Measurements from ENCODE around the gene MALT1.

The MALT1 gene

DNA sequence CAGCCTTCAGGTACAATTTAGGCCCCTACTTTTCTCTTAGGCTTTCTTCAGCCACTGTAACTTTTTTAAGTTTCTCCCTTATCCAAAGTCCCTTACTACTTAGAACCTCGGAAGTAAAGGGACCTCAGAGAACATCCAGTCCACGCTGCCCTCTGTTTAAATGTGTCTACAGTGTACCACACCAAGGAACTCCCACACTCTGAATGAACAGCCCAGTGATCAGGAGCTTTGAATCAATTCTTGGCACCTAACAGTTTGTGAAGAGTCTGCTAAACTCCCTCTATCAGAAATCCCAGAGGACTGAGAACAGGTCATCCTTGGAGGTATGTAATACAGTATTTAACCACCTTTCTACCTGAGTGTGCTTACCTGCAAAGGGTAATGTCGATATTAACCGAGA, 11.6 kb upstream of the MALT1 start:
- H3K36me3 Mint-ChIP-seq (ENCODE audit: insufficient read depth) = peaks cover 3% of the 10 kb centered on the region
- no peak for DNase-seq (ENCODE audit: low spot score in 2 of 2)
- no peaks in the 10 kb centered on the region for H3K27me3 Mint-ChIP-seq
- H3K27ac Mint-ChIP-seq (ENCODE audit: low read depth) = peak overlapping the region; percentile 91
- ATAC-seq (replicated peaks; ENCODE audit: extremely low read depth, poor library complexity, severe bottlenecking) = no peak
- H3K4me3 Mint-ChIP-seq = peak overlapping the region; percentile 25
- no peaks in the 10 kb centered on the region for H3K9me3 Mint-ChIP-seq
- H3K4me1 Mint-ChIP-seq = peaks cover 50% of the 10 kb centered on the region

DNA sequence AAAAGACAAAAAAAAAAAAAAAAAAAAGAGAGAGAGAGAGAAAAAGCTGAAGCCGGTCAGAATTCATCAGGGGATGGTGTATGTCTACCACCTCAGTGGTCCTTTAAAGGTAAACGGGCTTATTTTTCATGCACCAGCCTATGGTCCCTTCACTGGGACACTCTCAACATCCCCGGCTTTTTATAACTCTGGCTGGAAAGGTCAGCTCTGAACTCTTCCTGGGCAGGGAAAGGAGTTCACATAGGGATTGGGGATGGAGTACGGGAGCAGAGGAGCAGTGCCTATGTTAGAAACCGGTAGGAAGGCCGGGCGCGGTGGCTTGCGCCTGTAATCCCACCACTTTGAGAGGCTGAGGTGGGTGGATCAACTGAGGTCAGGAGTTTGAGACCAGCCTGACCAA, 10.3 kb upstream of the MALT1 start:
- peaks cover 44% of the 10 kb centered on the region for H3K4me1 Mint-ChIP-seq
- no peaks in the 10 kb centered on the region for H3K27me3 Mint-ChIP-seq
- peaks cover 3% of the 10 kb centered on the region for H3K36me3 Mint-ChIP-seq (ENCODE audit: insufficient read depth)
- no peak overlapping the region for H3K27ac Mint-ChIP-seq (ENCODE audit: low read depth)
- no peak overlapping the region for H3K4me3 Mint-ChIP-seq
- no peak for DNase-seq (ENCODE audit: low spot score in 2 of 2)
- ATAC-seq (replicated peaks; ENCODE audit: extremely low read depth, poor library complexity, severe bottlenecking) = no peak
- no peaks in the 10 kb centered on the region for H3K9me3 Mint-ChIP-seq

DNA sequence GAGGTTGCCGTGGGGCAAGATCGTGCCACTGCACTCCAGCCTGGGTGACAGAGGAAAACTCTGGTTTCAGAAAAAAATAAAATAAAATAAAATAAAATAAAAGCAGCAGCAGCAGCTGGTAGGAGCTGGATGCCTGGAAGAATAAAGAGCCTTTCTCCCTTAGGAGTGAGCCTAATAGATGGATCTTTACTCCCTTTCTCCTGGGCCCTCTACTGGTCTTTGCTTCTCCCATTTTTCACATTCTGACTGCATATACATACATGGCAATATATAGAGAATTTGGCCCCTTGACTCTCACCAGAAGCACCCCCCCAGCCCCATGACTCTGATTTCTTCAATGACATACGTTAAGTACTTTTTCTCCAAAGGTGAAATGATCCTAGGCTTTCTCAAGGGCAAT, 9.8 kb upstream of the MALT1 start:
- peaks cover 2% of the 10 kb centered on the region for H3K36me3 Mint-ChIP-seq (ENCODE audit: insufficient read depth)
- no peaks in the 10 kb centered on the region for H3K9me3 Mint-ChIP-seq
- ATAC-seq (replicated peaks; ENCODE audit: extremely low read depth, poor library complexity, severe bottlenecking) (no peak), DNase-seq (ENCODE audit: low spot score in 2 of 2) (no peak)
- H3K4me3 Mint-ChIP-seq = no peak overlapping the region
- no peaks in the 10 kb centered on the region for H3K27me3 Mint-ChIP-seq
- peaks cover 42% of the 10 kb centered on the region for H3K4me1 Mint-ChIP-seq
- no peak overlapping the region for H3K27ac Mint-ChIP-seq (ENCODE audit: low read depth)

DNA sequence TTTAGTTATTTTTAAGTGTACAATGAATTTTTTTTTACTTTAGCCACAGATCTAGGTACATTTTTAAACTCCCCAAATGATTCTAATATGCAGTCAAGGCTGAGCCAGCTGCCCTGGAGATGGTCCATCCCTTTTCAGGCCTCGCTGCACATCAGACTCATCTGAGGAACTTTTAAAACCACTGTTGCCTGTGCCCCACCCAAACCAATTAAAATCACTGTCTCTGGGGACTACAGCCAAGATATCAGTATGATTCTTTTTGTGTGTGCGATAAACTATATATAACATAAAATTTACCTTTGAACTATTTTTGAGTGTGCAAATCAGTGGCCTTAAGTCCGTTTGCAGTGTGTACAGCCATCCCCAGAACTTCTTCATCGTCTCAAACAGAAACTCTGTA, 9.1 kb upstream of the MALT1 start:
- no peaks in the 10 kb centered on the region for H3K9me3 Mint-ChIP-seq
- H3K4me3 Mint-ChIP-seq = no peak overlapping the region
- peaks cover 35% of the 10 kb centered on the region for H3K4me1 Mint-ChIP-seq
- ATAC-seq (replicated peaks; ENCODE audit: extremely low read depth, poor library complexity, severe bottlenecking) = no peak
- no peak overlapping the region for H3K27ac Mint-ChIP-seq (ENCODE audit: low read depth)
- DNase-seq (ENCODE audit: low spot score in 2 of 2) = no peak
- peaks cover 2% of the 10 kb centered on the region for H3K36me3 Mint-ChIP-seq (ENCODE audit: insufficient read depth)
- no peaks in the 10 kb centered on the region for H3K27me3 Mint-ChIP-seq

DNA sequence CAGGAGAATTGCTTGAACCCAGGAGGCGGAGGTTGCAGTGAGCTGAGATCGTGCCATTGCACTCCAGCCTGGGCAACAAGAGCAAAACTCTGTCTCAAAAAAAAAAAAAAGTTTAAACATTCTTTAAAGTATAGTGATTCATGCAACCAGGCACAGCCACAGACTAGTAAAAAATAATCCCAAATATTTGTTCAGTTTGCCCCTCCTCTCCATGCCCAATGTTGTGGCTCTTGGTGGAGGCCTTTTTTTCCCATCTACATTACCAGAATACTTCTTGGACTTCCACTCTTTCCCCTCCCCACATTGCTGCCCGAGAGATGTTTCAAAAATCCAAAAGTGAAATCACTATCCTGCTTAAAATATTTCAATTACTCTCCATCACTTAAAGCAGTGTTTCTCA, 5.1 kb upstream of the MALT1 start:
- no peak overlapping the region for H3K27ac Mint-ChIP-seq (ENCODE audit: low read depth)
- DNase-seq (ENCODE audit: low spot score in 2 of 2) (no peak), ATAC-seq (replicated peaks; ENCODE audit: extremely low read depth, poor library complexity, severe bottlenecking) (no peak)
- H3K4me3 Mint-ChIP-seq = no peak overlapping the region
- H3K4me1 Mint-ChIP-seq = peaks cover 4% of the 10 kb centered on the region
- H3K36me3 Mint-ChIP-seq (ENCODE audit: insufficient read depth) = peaks cover 3% of the 10 kb centered on the region
- no peaks in the 10 kb centered on the region for H3K9me3 Mint-ChIP-seq
- no peaks in the 10 kb centered on the region for H3K27me3 Mint-ChIP-seq

DNA sequence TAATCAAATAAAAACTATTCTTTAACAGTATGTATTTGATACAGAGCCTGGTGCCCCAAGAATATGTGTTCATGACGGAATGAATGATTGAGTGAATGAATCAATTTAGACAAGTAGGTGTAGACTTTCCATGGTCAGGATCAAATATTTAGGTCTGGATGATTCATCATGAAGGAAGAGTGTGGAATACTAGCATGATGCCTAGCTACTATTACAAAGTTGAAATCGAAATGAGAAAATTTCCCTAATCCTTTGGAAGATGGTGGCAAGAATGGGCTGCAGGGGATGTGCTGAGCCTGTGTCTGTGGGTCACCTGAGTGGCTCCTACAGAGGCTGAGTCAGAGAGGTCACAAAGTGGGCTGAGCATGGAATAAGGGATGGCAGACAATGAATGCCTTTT, 3.1 kb upstream of the MALT1 start:
- H3K4me3 Mint-ChIP-seq = no peak overlapping the region
- no peaks in the 10 kb centered on the region for H3K9me3 Mint-ChIP-seq
- DNase-seq (ENCODE audit: low spot score in 2 of 2) = no peak
- H3K27me3 Mint-ChIP-seq = no peaks in the 10 kb centered on the region
- H3K4me1 Mint-ChIP-seq = peaks cover 10% of the 10 kb centered on the region
- ATAC-seq (replicated peaks; ENCODE audit: extremely low read depth, poor library complexity, severe bottlenecking) = no peak
- H3K36me3 Mint-ChIP-seq (ENCODE audit: insufficient read depth) = peaks cover 9% of the 10 kb centered on the region
- no peak overlapping the region for H3K27ac Mint-ChIP-seq (ENCODE audit: low read depth)

DNA sequence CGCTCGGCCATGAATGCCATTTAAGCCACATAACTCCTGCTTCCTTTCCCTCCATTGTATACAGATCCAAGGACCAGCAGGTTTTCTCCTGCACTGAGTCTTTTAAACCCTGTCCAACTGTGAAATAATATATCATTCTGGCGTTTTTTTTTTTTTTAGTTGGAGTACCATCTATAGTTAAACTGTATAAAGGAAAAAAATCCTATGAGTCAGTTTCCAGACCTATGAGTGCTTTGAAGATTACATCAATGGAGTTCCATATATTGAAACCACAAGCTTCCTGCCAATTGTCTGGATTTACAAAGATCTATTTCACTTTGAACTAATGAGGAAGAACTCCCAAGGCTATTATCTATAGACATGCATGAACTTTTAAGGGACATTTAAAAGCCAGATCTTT, 2.4 kb upstream of the MALT1 start:
- Mint-ChIP-seq H3K36me3 (ENCODE audit: insufficient read depth) (peaks cover 9% of the 10 kb centered on the region), H3K27ac (ENCODE audit: low read depth) (no peak overlapping the region), H3K4me1 (peaks cover 16% of the 10 kb centered on the region), H3K9me3 (no peaks in the 10 kb centered on the region), H3K4me3 (no peak overlapping the region), H3K27me3 (no peaks in the 10 kb centered on the region)
- no peak for ATAC-seq (replicated peaks; ENCODE audit: extremely low read depth, poor library complexity, severe bottlenecking)
- DNase-seq (ENCODE audit: low spot score in 2 of 2) = no peak

DNA sequence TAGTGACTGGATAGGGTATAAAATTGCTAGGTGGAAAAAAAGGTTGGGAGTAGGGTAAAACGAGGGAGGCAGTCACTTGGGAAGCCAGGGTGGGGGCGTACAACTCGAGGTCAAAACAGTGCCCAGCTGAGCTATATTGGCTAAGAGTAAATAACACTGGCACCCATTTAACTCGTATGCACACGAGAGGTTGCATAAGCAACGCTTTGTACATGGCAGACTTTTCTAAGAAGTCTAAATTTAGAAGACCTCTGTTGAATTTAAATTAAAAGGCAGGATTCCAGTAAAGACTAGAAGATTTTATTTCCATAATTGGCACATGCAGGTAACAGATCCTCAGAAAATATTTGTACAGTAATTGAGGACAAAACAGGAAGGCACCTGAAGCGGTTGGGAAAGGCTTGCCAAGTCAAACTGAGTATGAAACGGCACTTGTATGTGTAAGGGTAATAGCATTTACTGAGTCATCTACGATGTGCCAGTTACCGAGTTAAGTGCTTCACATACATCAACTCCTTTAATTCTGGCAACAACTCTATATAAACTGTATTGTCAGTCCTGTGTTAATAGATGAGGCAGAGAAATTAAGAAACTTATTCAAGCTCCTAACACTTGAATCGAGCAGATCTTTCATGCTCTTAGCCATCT, 1.4 kb upstream of the MALT1 start:
- peaks cover 22% of the 10 kb centered on the region for H3K4me1 Mint-ChIP-seq
- H3K9me3 Mint-ChIP-seq = no peaks in the 10 kb centered on the region
- no peak for DNase-seq (ENCODE audit: low spot score in 2 of 2)
- H3K27me3 Mint-ChIP-seq = no peaks in the 10 kb centered on the region
- peak overlapping the region; percentile 91 for H3K4me3 Mint-ChIP-seq
- H3K27ac Mint-ChIP-seq (ENCODE audit: low read depth) = no peak overlapping the region
- no peak for ATAC-seq (replicated peaks; ENCODE audit: extremely low read depth, poor library complexity, severe bottlenecking)
- peaks cover 12% of the 10 kb centered on the region for H3K36me3 Mint-ChIP-seq (ENCODE audit: insufficient read depth)

DNA sequence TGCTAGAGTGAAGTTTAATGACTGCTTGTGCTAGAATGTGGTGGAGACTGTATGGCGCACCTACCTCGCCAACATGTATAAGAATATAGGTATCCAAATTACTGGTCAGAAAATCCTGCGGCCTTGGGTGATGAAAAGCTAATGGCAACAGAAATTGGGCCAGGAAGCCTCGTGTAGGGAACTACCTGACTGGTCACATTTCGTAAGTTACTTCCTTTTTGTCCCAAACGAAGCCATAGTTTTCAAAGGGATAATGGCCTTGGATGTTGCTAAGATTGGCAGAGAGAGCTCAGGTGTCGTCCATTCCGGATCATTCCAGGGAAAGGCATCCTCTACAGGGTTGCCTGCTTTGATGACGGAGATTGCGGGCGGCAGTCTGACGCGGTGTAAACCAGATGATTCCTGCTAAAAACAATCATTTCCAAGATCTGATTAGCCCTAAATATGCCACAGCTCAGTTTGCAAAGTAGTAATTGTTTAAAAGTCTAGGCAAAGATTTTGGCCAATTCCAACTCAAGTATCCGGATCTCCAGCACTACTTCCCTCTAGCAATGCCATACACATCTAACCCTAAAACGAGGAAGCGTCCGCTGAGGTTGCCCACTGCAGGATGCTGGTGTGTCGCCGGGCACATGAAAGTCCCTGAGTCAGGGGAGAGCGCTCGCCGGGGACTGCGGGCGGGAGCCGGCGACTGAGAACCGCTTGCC, 708 bp upstream of the MALT1 start:
- peaks cover 12% of the 10 kb centered on the region for H3K36me3 Mint-ChIP-seq (ENCODE audit: insufficient read depth)
- DNase-seq (ENCODE audit: low spot score in 2 of 2) (no peak), ATAC-seq (replicated peaks; ENCODE audit: extremely low read depth, poor library complexity, severe bottlenecking) (no peak)
- no peaks in the 10 kb centered on the region for H3K27me3 Mint-ChIP-seq
- peak overlapping the region; percentile 91 for H3K4me3 Mint-ChIP-seq
- peaks cover 27% of the 10 kb centered on the region for H3K4me1 Mint-ChIP-seq
- no peaks in the 10 kb centered on the region for H3K9me3 Mint-ChIP-seq
- H3K27ac Mint-ChIP-seq (ENCODE audit: low read depth) = peak overlapping the region; percentile 49

DNA sequence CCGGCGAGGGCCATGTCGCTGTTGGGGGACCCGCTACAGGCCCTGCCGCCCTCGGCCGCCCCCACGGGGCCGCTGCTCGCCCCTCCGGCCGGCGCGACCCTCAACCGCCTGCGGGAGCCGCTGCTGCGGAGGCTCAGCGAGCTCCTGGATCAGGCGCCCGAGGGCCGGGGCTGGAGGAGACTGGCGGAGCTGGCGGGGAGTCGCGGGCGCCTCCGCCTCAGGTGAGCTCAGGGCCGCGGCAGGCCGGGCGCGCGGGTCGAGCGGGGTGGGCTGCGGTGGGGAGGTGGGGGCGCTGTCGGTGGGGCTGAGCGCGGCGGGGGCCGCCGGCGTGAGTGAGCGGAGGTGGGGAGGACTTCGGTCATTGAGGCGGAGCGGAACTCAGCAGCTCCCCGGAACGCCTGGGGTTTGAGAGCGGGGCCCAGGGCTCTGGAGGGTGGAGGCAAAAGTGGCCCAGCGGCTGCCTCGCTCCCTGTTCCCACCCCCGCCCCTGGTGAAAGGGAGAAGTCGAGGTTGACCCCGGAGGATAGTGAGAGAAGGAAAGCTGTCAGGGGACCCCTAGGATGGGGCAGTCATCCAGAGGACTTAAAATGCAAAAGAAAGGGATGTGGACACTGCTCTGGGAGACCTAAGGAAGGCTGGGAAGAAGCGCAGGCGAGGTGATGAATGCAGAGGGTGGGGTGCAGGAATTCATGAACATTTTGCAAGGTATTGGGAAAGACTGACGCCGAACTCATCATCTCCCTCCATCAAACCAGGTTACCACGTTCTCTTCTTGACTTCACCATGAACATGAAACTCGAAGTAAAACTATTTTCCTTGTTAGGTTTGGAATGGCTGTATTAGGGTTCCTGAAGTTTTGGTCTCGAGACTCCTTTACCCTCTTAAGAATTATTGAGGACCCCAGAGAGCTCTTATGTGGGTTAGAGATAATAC, 633 bp downstream of the MALT1 start:
- ATAC-seq (replicated peaks; ENCODE audit: extremely low read depth, poor library complexity, severe bottlenecking) (peak; percentile 47), DNase-seq (ENCODE audit: low spot score in 2 of 2) (no peak)
- Mint-ChIP-seq H3K4me1 (peaks cover 39% of the 10 kb centered on the region), H3K27me3 (no peaks in the 10 kb centered on the region), H3K9me3 (no peaks in the 10 kb centered on the region), H3K4me3 (peak overlapping the region; percentile 91), H3K36me3 (ENCODE audit: insufficient read depth) (peaks cover 12% of the 10 kb centered on the region), H3K27ac (ENCODE audit: low read depth) (peak overlapping the region; percentile 88)

DNA sequence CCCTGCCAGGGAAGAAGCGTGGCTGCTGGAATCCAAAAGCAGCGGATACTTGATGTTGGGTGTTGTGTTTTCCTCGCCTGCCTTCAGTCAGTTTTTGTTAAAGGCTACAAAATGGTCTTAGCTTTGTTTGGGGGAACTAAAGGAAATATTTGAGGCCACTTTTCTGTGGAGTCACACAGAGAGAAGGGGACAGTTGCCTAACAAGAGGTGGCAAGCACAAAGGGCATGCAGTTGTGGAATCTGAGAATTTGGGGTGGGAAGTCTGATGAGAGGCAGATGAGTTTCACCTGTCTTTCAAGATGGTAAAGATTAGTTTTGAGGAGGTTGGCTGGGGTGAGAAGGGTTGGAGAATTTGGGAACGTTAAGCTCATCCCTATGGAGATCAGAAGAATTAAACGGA, 2.9 kb downstream of the MALT1 start:
- ATAC-seq (replicated peaks; ENCODE audit: extremely low read depth, poor library complexity, severe bottlenecking) = no peak
- peak overlapping the region; percentile 2 for H3K4me3 Mint-ChIP-seq
- no peaks in the 10 kb centered on the region for H3K9me3 Mint-ChIP-seq
- H3K36me3 Mint-ChIP-seq (ENCODE audit: insufficient read depth) = peaks cover 11% of the 10 kb centered on the region
- DNase-seq (ENCODE audit: low spot score in 2 of 2) = no peak
- H3K27me3 Mint-ChIP-seq = no peaks in the 10 kb centered on the region
- peak overlapping the region; percentile 14 for H3K27ac Mint-ChIP-seq (ENCODE audit: low read depth)
- H3K4me1 Mint-ChIP-seq = peaks cover 56% of the 10 kb centered on the region

DNA sequence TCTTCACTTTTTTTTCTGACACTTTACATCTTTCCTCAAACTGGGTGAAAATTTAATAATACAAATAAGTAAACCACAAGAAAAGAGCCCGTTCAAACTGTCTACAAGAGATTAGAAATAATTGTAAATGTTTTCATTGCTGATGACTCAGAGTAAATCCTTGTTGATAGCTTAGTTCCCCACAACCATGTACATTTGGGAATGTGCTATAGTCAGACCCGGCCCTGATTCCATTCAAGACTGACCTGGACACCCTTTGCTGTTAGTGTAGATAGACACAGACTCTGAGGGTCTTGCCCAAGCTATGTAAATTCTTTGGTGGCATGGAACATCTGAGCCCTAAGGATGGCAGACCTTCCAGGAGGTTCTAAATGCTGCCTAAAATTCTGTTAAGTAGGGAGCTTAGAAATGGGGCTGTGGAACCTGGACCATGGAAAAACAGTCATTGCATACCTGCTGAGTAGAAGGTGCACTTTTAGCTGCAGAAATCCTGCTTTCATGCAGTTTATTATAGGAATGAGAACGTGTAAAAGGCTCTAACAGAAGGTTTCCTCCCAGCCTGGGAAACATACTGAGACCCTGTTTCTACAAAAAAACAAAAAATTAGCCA, 3.7 kb downstream of the MALT1 start:
- no peaks in the 10 kb centered on the region for H3K9me3 Mint-ChIP-seq
- ATAC-seq (replicated peaks; ENCODE audit: extremely low read depth, poor library complexity, severe bottlenecking) = no peak
- peaks cover 13% of the 10 kb centered on the region for H3K36me3 Mint-ChIP-seq (ENCODE audit: insufficient read depth)
- no peak overlapping the region for H3K4me3 Mint-ChIP-seq
- no peak for DNase-seq (ENCODE audit: low spot score in 2 of 2)
- peaks cover 57% of the 10 kb centered on the region for H3K4me1 Mint-ChIP-seq
- no peak overlapping the region for H3K27ac Mint-ChIP-seq (ENCODE audit: low read depth)
- H3K27me3 Mint-ChIP-seq = no peaks in the 10 kb centered on the region
